NCI-H748 (cell line): ENCODE results near the gene ACAD11.
"Not testable (repeated sequence)": the region's sequence is repeated elsewhere in the genome, so short reads cannot be mapped to it uniquely, and the experiment has no call there.

Experiments used
- DNase-seq: peaks from one replicate; lab custom pipeline; 2025; ENCODE audit not compliant: unreplicated experiment; lab: John Stamatoyannopoulos, UW

ACAD11 gene

DNA sequence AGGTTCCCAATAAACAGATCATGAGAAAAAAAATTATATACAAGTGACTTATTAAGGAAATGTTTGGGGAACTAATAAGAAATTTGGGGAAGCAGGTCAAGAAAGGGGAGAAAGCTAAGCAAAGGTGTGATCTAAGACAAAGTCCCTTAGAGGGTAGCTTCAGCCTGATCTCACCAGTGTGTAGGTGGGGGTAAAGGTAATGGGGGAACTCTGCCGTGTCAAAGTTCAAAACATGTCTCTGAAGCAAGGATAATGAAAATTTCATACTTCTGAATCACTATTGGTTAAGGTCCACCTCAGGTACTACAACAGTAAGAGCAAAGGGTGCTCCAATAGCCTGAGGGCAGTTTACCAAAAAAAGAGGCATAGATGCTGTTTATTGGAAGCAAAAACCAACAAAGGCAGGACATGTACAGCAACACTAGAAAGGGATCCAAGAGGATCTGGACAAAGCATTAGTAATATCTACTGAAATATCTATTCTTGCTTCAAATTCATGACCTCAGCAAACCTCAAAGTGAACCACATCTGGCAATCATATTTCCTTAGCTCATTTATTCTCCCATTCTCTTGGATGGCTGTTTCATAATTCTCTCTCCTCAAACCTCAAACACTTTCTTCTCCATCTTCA is 6.9 kb downstream of the ACAD11 start:
- no peak for DNase-seq

GRCh38 chr3:132650153-132650552 is 9.5 kb downstream of the ACAD11 start:
- DNase-seq: no peak

DNA sequence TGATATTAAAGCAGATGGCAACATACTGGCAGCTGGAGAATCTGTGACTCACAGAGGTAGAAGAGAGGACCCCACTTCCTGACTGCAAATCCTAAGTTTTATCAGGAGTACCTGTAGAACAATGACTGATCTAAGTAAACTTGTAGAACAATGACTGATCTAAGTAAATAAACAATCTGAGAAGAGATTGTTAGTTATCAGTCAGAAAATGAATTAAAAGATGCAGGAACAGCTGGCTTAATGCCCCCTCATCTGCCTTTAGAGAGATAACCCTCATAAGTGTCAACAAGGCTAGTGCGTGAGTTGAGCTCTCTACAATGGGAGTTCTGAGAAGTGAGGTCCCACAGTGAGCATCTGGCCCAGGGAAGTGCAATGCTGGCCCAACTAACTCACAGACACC is 14.6 kb downstream of the ACAD11 start:
- DNase-seq: no peak

GRCh38 chr3:132643366-132643765 is 16.2 kb downstream of the ACAD11 start:
- DNase-seq: no peak

DNA sequence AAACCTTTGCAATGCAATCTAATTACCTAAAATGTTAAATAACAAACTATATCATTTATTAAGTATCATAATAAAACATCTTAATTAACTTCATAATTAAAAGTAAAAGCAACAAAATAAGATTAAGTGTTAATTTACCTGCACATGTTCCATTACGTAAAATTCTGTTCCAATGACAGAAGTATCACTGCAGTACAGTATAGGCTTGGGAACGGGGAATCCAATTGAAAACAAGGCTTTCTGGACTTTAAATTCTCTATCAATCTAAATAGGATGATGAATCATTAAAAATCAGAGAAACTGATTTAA is 17.1 kb downstream of the ACAD11 start:
- no peak for DNase-seq

DNA sequence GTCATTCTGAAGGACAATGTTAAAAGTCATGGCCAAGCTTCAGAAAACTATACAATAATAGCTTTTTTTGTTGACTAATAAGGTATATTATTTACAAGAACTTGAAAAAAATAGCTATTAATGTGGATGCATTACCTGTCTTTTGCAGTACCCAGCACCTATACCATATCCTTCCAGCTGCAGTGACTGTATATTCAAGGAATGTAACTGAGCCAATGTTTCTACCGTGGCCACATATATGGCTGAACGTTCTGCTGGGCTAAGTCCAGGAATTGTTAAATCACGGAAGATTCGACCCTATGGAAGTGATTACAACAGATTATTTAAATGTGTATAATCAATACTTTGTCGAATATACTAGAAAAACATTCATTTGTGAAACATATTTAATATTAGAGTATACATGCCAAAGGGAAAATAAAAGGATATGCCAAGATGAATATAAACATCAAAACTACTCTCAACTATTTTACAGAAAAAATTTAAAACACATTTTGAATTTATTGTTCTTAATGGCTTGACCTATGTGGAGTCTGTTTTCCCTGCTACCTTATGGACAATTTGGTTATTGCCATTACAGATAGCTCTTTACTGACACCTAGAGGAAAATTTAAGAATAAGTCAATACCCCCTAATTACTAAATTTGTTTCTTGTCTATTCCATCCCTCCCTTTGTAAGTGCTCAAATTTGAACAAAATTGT is 17.6 kb downstream of the ACAD11 start:
- peak; percentile 51 for DNase-seq

- DNase-seq: not testable (repeated sequence)
These were observed 18.2 kb downstream of the ACAD11 start for GRCh38 chr3:132641427-132641826.

- DNase-seq: no peak
These were observed 20.9 kb downstream of the ACAD11 start for GRCh38 chr3:132638706-132639105.

DNA sequence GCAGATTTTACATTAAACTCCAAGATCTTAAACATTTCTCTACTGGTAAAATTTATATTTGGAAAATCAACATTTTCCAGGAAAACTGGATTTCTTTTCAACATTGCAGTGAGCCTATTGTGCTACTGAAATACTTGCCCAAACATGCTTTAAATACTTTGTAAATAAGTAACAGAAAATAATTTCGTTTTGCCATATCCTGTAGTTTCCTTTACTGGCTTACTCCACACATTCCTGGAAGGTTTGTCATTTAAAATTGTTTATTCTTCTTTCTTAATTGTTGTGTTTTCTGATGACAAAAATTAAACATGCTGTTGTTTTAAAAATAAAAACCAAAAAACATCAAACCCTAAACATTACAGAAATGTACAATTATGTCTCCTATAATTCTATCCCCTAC is 22.0 kb downstream of the ACAD11 start:
- no peak for DNase-seq

GRCh38 chr3:132635052-132635451 is 24.6 kb downstream of the ACAD11 start:
- DNase-seq: no peak

- DNase-seq: no peak
These were observed 29.0 kb downstream of the ACAD11 start for GRCh38 chr3:132630612-132631011.

DNA sequence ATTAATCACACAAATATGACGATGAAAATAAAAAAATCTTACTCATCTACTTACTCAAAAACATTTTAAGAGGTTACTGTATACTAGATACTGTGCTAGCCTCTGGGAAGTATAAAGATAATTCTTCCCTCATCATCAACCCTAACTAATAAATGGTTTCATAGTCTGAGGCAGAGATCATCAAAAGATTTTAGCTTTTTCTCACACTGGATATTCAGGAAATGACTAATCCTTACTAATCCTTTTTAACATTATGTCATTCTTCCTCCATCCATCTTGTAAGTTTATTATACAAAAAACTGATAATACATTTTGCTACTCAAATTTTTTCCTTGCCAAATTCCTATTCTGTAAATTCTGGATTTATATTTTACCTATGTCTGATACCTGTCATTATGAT is 29.7 kb downstream of the ACAD11 start:
- DNase-seq: no peak

DNA sequence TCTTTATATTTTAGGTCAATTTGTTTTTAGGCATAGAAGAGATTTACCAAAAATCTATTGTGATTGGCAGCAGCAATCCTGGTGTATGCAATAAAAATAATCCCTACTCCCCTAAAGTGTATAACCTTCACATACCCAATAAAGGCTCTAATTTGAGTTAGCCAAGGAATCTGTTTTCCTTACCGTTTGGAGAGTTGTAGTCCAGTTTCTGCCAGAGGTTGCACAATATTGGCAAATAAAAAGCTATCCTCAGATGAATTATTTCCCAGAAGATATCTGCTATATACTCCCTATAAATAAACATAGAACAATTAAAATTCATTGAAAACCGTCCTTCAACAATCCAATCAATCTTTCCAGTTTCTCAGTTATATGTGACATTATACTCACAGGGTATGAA is 31.5 kb downstream of the ACAD11 start:
- no peak for DNase-seq

- no peak for DNase-seq
These were observed 32.7 kb downstream of the ACAD11 start for GRCh38 chr3:132626955-132627354.

DNA sequence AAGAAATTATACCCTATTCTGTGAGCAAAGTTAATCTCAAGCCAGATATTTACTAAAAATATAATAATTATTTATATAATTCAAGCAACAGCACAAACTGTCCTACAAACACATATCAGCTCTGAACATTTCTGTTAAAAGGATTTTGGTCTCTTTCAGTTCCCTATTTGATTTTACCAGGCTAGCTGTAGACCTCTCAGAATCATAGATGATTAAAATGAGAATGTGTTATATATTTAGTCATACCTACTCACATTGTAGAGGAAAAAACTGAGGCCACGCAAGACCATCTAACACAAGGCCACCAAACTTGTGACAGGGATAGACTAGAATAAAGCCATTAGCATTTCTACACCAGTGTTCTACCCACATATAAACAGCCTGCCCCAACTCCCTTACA is 34.0 kb downstream of the ACAD11 start:
- DNase-seq: no peak

GRCh38 chr3:132624790-132625189 is 34.8 kb downstream of the ACAD11 start:
- no peak for DNase-seq

DNA sequence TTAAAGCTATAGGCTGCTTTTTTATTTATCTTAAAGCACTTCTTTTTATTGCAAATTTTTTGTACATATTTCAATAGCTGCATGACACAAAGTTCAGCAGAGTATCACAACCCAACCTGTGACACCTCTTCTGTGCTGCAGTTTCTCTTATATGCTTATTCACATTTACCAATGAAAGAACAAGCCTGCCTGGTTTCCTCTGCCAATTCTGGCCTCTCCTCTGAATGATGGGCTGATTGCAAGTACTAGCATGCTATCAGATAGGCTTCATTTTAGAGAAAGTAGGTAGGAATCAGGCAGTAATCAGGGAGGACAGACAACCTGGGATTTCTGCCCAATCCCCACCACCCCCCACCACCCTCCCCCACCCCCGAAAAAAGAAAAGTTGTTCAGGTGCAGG is 36.0 kb downstream of the ACAD11 start:
- no peak for DNase-seq

DNA sequence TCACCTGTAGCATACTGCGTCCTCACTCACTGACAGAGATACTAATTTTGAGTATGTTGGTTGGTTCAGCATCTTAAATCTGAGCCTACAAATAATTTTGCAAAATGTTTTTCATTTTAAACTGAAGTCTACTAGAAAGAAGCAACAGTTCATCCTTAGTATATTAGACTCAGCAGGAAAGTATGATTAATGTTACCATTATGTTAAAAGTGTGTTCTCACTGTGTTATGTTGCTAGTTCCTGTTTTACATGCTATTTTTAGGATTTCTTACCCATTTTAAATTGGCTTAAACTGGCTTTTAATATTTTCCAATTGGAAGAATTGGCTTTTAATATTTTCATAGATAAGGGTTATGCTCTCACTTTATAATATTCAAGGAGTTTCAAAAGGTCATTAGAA is 36.8 kb downstream of the ACAD11 start:
- DNase-seq: no peak

DNA sequence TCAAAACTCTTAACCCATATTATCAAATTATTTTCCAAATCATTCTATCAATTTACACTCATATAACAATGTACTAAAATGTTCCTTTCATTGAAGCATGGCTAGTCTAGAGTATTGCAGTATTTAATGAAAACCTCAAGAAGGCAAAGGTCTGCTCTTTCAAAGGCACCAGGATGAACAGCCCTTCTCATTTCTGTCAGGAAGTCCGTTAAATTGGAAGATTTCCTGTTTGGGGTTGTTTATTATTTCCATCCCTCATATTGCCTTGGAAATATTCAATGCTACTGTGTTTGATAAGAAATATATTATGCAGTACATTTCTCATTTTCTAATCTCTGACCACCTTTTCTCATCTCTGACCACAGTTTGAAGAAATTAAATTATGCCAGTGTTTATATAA is 37.5 kb downstream of the ACAD11 start:
- DNase-seq: no peak

DNA sequence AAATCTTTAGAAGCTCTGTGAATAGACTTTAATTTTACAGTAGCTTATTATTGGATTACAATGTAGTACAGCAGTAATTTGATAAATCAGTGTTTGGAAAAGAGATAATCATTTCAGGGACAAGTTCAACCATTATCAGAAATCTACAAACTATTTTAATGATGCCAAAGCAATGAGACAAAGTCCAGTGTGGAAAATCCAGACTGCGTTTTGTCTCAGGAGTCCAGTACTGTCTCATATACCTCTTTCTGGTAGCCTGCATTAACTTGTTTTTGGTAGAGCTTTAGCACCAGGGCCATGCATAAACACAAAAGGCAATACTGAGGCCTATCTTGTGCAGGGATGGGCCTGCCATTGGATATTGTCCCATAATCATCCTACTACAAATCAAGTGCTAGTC is 42.8 kb downstream of the ACAD11 start:
- DNase-seq: no peak

DNA sequence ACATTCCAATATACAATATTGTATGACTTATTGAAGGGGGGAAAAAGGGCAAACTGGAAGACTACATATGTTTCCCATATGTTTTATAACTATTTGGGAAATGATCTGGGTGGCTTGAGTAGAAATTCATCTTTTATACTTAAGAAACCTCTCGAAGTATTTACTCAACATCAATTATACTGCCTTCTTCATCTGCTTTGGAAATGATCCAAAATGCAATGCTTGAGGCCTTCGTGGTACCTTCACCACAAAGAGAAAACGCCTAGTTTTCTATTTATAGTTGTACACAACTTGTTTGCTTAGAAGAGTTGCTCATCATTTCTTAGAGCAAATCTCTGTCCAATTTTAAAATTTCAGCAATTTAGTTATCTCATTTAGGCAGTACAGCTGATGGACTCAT is 43.7 kb downstream of the ACAD11 start:
- DNase-seq: no peak

DNA sequence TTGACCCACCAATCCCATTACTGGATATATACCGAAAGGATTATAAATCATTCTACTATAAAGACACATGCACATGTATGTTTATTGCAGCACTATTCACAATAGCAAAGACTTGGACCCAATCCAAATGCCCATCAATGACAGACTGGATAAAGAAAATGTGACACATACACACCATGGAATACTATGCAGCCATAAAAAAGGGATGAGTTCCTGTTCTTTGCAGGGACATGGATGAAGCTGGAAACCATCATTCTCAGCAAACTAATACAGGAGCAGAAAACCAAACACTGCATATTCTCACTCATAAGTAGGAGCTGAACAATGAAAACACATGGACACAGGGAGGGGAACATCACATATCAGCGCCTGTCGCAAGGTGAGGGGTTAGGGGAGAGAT is 44.3 kb downstream of the ACAD11 start:
- DNase-seq: not testable (repeated sequence)

- not testable (repeated sequence) for DNase-seq
These were observed 53.0 kb downstream of the ACAD11 start for GRCh38 chr3:132606620-132607019.
